Measurements from ENCODE around the gene GNAT1. TPM values are rescaled to one million over a fixed set of nuclear protein-coding genes. Genes with fewer than 3 reads are reported as not detected.

Gene GNAT1
- total and polyA plus RNA-seq, 2 of the 13 experiments (the other 11 are each of a cell fraction or from before 2014, with no cell fraction given) = 0.15 TPM; not detected in 1

DNA sequence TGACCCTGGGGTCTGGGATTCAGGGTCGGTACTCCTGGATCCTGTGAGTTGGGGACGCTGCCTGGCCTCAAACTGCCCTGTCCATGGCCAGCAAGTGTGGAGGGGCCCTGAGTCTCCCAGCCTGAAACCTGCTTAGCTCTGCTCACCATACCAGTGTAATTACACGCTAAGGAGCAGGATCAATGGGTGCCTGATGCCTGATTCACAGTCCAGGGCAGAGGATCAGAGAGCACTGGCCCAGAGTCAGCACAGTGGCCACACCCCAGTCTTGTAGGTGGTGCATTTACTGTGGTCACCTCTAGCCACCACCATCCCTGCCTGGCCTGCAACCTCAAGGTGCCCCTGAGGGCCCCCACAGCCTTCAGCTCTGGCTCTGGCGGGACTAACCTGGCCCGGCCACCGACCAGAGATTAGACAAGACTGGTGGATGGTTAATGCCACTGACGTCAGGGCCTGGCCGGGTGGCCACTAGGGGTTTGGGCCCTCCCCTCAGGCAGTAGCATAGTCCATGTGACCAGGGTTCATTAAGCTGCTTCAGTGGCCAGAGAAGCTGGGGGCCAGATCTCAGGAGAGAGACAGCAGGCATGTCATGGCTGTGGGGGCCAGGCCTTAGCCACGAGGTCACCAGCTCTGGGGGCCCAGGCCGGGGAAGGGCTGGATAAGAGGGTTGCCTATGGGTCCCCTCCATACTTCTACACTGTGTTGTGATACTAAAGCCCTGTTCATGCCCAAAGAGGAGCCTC lies 10.3 kb downstream of the GNAT1 start (continued):
- TF ChIP-seq GLI4 (CRISPR knock-in tag; IDR thresholded peaks at IDR 0.05; ENCODE audit: borderline replicate concordance) (no peak), HNF4G (IDR thresholded peaks at IDR 0.05; ENCODE audit: borderline replicate concordance, low read depth, low read length) (0 out of 2 replicates have a peak, but pooled peaks have one; percentile 7), HNF4G (CRISPR knock-in tag; IDR thresholded peaks at IDR 0.05; ENCODE audit: borderline replicate concordance, low read depth) (peak; percentile 28), ZNF883 (CRISPR knock-in tag; IDR thresholded peaks at IDR 0.05; ENCODE audit: not compliant biosample characterization) (peak; percentile 42), POLR2AphosphoS2 (IDR thresholded peaks at IDR 0.05; ENCODE audit: low read depth, low read length) (no peak), ZNF549 (CRISPR knock-in tag; IDR thresholded peaks at IDR 0.05) (no peak), ZXDC (CRISPR knock-in tag; IDR thresholded peaks at IDR 0.05) (no peak), EED (CRISPR knock-in tag; IDR thresholded peaks at IDR 0.05) (no peak), MAFG (CRISPR knock-in tag; IDR thresholded peaks at IDR 0.05) (no peak), KAT7 (CRISPR knock-in tag; IDR thresholded peaks at IDR 0.05; ENCODE audit: borderline replicate concordance) (peak; percentile 25; the same call in 1 of the 2 replicates), ZSCAN22 (CRISPR knock-in tag; IDR thresholded peaks at IDR 0.05) (no peak), ZNF747 (CRISPR knock-in tag; IDR thresholded peaks at IDR 0.05; ENCODE audit: borderline replicate concordance) (no peak), ZNF292 (CRISPR knock-in tag; IDR thresholded peaks at IDR 0.05; ENCODE audit: borderline replicate concordance, low read depth) (peak; percentile 75; the same call in 1 of the 2 replicates), CREM (IDR thresholded peaks at IDR 0.05) (peak; percentile 71), CREM (CRISPR knock-in tag; IDR thresholded peaks at IDR 0.05) (no peak), ZNF101 (CRISPR knock-in tag; IDR thresholded peaks at IDR 0.05; ENCODE audit: borderline replicate concordance, low read depth) (no peak), ZNF263 (CRISPR knock-in tag; IDR thresholded peaks at IDR 0.05) (peak; percentile 40; the same call in 1 of the 2 replicates), ZNF142 (CRISPR knock-in tag; IDR thresholded peaks at IDR 0.05) (no peak)
- TF ChIP-seq, protein P1, sequence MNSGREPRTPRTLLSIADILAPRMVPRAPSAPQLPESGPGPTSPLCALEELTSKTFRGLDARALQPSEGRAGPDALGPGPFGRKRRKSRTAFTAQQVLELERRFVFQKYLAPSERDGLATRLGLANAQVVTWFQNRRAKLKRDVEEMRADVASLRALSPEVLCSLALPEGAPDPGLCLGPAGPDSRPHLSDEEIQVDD (CRISPR knock-in tag; IDR thresholded peaks at IDR 0.05; ENCODE audit: borderline replicate concordance) = no peak
- TF ChIP-seq, protein P2, sequence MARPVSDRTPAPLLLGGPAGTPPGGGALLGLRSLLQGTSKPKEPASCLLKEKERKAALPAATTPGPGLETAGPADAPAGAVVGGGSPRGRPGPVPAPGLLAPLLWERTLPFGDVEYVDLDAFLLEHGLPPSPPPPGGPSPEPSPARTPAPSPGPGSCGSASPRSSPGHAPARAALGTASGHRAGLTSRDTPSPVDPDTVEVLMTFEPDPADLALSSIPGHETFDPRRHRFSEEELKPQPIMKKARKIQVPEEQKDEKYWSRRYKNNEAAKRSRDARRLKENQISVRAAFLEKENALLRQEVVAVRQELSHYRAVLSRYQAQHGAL (CRISPR knock-in tag; IDR thresholded peaks at IDR 0.05; ENCODE audit: not compliant biosample characterization) = no peak

Measured in HepG2 (cell line).